Mesendoderm (in vitro differentiated cells): ENCODE results near the gene GBA2.

Experiments used
- DNase-seq: peaks from one replicate; pipeline ENCODE4 v3.0.0; 2013
- H2AK5ac ChIP-seq: 2 replicates; pipeline ENCODE4 v1.6.1; 2013; ENCODE audit warnings: low read length, inconsistent platforms
- H2BK120ac ChIP-seq: 2 replicates; pipeline ENCODE4 v1.6.1; 2013; ENCODE audit warnings: low read depth, mild to moderate bottlenecking, low read length, moderate library complexity, mixed read lengths
- H2BK15ac ChIP-seq: replicated peaks from 2 replicates; pipeline ENCODE4 v1.6.1; 2013; ENCODE audit warnings: low read depth, mild to moderate bottlenecking, moderate library complexity
- H2BK5ac ChIP-seq: 2 replicates; pipeline ENCODE4 v1.6.1; 2013; ENCODE audit warnings: low read length, inconsistent platforms
- H3K18ac ChIP-seq: 2 replicates; pipeline ENCODE4 v1.6.1; 2013; ENCODE audit warnings: mild to moderate bottlenecking, low read length, mixed read lengths
- H3K23ac ChIP-seq: one replicate; pipeline ENCODE4 v1.6.1; 2013; ENCODE audit warnings: low read length
- H3K27ac ChIP-seq: 2 replicates; pipeline ENCODE4 v1.5.1; 2013; ENCODE audit warnings: low read depth, mild to moderate bottlenecking, inconsistent platforms, low read length, moderate library complexity
- H3K27me3 ChIP-seq: 2 replicates; pipeline ENCODE4 v1.6.1; 2013; ENCODE audit warnings: low read length, control low read depth, mild to moderate bottlenecking, inconsistent platforms; ENCODE audit not compliant: insufficient read depth, poor library complexity
- H3K36me3 ChIP-seq: 2 replicates; pipeline ENCODE4 v1.6.1; 2013; ENCODE audit warnings: low read length, inconsistent platforms; ENCODE audit not compliant: control insufficient read depth, insufficient read depth
- H3K4ac ChIP-seq: one replicate; pipeline ENCODE4 v1.6.1; 2013; ENCODE audit warnings: low read depth, mild to moderate bottlenecking, low read length, moderate library complexity
- H3K4me1 ChIP-seq: 2 replicates; pipeline ENCODE4 v1.6.1; 2013; ENCODE audit warnings: low read depth, low read length, inconsistent platforms; ENCODE audit not compliant: control insufficient read depth
- H3K4me2 ChIP-seq: 2 replicates; pipeline ENCODE4 v1.6.1; 2013; ENCODE audit warnings: low read length
- H3K4me3 ChIP-seq: 2 replicates; pipeline ENCODE4 v1.5.1; 2013; ENCODE audit warnings: mild to moderate bottlenecking, low read length
- H3K56ac ChIP-seq: one replicate; pipeline ENCODE4 v1.6.1; 2013; ENCODE audit warnings: low read length
- H3K79me1 ChIP-seq: 2 replicates; pipeline ENCODE4 v1.6.1; 2013; ENCODE audit warnings: low read length, inconsistent platforms
- H3K79me2 ChIP-seq: 2 replicates; pipeline ENCODE4 v1.6.1; 2013; ENCODE audit warnings: mild to moderate bottlenecking, low read length; ENCODE audit not compliant: control insufficient read depth, insufficient read depth
- H3K9ac ChIP-seq: 2 replicates; pipeline ENCODE4 v1.6.1; 2013; ENCODE audit warnings: low read length, inconsistent platforms
- H4K5ac ChIP-seq: one replicate; pipeline ENCODE4 v1.6.1; 2013; ENCODE audit warnings: low read length
- H4K8ac ChIP-seq: one replicate; pipeline ENCODE4 v1.6.1; 2013; ENCODE audit warnings: low read depth, mild to moderate bottlenecking, control low read depth, low read length, moderate library complexity
- WGBS: extraction: QIAGEN DNeasy Blood & Tissue Kit; methylation state at CpG from one replicate; pipeline ENCODE4 v1.1.7; 2013; ENCODE audit warnings: low lambda C conversion rate, missing lambda C conversion rate; ENCODE audit not compliant: insufficient coverage; ENCODE audit errors: extremely low coverage; 5-methylcytosine and 5-hydroxymethylcytosine counted together

Gene GBA2

DNA sequence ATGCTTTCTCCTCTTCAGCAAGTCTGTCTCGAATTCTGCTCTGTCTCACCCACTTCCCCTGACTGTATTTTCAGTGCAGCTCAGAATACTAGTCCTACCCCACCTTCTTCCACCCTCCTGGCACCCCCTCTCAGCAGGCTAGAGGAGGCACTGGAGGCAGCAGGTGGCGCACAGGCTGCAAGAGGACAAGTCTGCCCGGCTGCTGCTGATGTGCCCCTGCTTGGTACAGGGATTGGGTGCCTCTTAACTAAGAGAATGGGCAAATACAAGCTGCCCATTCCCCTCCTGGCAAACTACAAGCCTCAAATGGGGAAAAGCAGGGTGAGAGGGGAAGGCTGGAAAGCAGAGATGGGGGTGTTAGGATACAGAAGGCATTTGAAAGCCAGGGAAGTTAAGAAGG lies 22.1 kb downstream of the GBA2 start:
- Histone ChIP-seq H2BK5ac (peak overlapping the region; percentile 17), H2AK5ac (peak overlapping the region; percentile 2), H3K4me2 (no peak overlapping the region), H2BK120ac (no peak overlapping the region), H3K18ac (peak overlapping the region; percentile 44), H3K4me3 (no peak overlapping the region), H3K4me1 (peaks cover 34% of the 10 kb centered on the region), H3K79me2 (peaks cover 46% of the 10 kb centered on the region), H3K36me3 (peaks cover 15% of the 10 kb centered on the region), H4K5ac (no peak overlapping the region), H2BK15ac (no peak overlapping the region), H4K8ac (no peak overlapping the region), H3K23ac (peak overlapping the region; percentile 90), H3K27ac (peak overlapping the region; percentile 0), H3K4ac (no peak overlapping the region), H3K79me1 (peaks cover 48% of the 10 kb centered on the region), H3K56ac (peak overlapping the region; percentile 84), H3K27me3 (no peaks in the 10 kb centered on the region), H3K9ac (peak overlapping the region; percentile 17)
- DNase-seq, result no peak
- no CpG with 5 or more reads among the region's 3 CpGs for WGBS

DNA sequence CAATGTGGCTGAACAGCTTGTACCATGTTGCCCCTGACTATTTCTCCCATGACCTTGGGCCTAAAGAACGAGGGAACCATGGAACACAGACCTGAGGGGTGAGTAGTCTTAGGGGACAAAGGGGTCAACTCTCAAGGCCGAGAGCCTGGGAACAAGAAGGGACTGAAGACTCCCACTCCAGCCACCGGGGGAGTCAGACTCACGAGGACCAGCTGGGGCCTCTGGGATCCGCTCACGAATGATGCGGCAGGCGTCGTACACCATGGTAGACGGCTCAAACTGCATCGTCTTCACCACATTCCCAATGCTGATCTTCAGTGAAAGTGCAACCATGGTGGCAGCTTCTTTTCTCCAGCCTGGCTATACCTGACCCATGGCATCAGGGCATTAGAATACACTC lies 23.7 kb downstream of the GBA2 start:
- H2AK5ac ChIP-seq, result no peak overlapping the region
- DNase-seq, result peak; percentile 27
- WGBS, result no CpG with 5 or more reads among the region's 11 CpGs
- H2BK15ac ChIP-seq, result no peak overlapping the region
- no peak overlapping the region for H3K4ac ChIP-seq
- H3K18ac ChIP-seq, result no peak overlapping the region
- peaks cover 33% of the 10 kb centered on the region for H3K79me2 ChIP-seq
- H4K5ac ChIP-seq, result no peak overlapping the region
- no peak overlapping the region for H3K9ac ChIP-seq
- H4K8ac ChIP-seq, result no peak overlapping the region
- no peak overlapping the region for H3K4me2 ChIP-seq
- no peak overlapping the region for H3K4me3 ChIP-seq
- peaks cover 38% of the 10 kb centered on the region for H3K79me1 ChIP-seq
- no peak overlapping the region for H3K23ac ChIP-seq
- H3K27ac ChIP-seq, result no peak overlapping the region
- no peaks in the 10 kb centered on the region for H3K27me3 ChIP-seq
- no peak overlapping the region for H3K56ac ChIP-seq
- H2BK5ac ChIP-seq, result no peak overlapping the region
- peaks cover 23% of the 10 kb centered on the region for H3K36me3 ChIP-seq
- no peak overlapping the region for H2BK120ac ChIP-seq
- H3K4me1 ChIP-seq, result peaks cover 25% of the 10 kb centered on the region

DNA sequence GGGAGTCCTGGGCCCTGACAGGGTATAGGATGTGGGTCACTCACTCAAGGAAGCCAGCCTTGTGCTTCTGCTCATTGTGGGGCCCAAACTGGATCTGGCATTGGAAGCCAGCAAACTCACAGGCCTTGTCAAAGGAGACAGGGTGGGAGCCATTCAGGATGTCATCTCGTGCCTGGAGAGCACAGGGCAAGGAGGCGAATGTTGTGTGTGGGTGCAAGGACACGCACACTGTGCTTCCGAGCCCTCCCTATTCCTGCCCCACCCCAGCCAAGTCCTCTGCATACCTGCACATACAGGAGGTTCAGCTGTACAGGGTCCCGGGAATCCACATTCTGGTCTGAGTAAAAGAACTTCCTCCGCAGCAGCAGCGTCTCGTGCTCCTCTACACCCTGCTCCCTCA lies 25.1 kb downstream of the GBA2 start:
- H3K4me3 ChIP-seq, result no peak overlapping the region
- H3K9ac ChIP-seq, result no peak overlapping the region
- H4K5ac ChIP-seq, result no peak overlapping the region
- no peak overlapping the region for H4K8ac ChIP-seq
- no peak overlapping the region for H3K56ac ChIP-seq
- H3K23ac ChIP-seq, result no peak overlapping the region
- no peak overlapping the region for H2AK5ac ChIP-seq
- no peak for DNase-seq
- H3K79me2 ChIP-seq, result peaks cover 21% of the 10 kb centered on the region
- H3K27ac ChIP-seq, result no peak overlapping the region
- no peak overlapping the region for H3K18ac ChIP-seq
- H3K27me3 ChIP-seq, result no peaks in the 10 kb centered on the region
- no peak overlapping the region for H3K4ac ChIP-seq
- peaks cover 15% of the 10 kb centered on the region for H3K4me1 ChIP-seq
- WGBS, result no CpG with 5 or more reads among the region's 8 CpGs
- H2BK5ac ChIP-seq, result no peak overlapping the region
- peaks cover 34% of the 10 kb centered on the region for H3K36me3 ChIP-seq
- no peak overlapping the region for H2BK120ac ChIP-seq
- H3K79me1 ChIP-seq, result peaks cover 29% of the 10 kb centered on the region
- no peak overlapping the region for H3K4me2 ChIP-seq
- no peak overlapping the region for H2BK15ac ChIP-seq

DNA sequence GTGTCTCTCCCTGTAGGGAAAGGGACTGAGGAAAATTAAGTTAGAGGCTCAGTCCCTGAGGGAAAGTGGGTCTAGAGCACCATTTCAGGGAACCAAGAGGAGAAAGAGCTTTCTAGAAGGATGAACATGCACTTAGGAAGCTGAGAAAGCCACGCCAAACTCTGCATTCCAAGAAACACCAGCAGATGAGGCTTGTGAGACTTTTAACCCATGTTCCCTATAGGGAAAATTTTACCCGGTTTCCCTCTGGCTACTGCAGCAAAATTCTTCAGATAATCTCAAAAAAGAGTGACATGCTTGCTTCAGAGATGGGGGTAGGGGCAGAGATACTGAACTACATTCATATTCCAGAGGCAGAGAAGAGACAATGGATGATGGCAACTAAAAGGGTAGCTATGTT lies 25.6 kb downstream of the GBA2 start:
- Histone ChIP-seq H3K4me2 (no peak overlapping the region), H3K4me1 (peaks cover 12% of the 10 kb centered on the region), H2BK120ac (no peak overlapping the region), H3K4me3 (no peak overlapping the region), H3K23ac (no peak overlapping the region), H3K18ac (no peak overlapping the region), H3K4ac (no peak overlapping the region), H3K9ac (no peak overlapping the region), H2BK15ac (no peak overlapping the region), H3K79me2 (peaks cover 18% of the 10 kb centered on the region), H2AK5ac (no peak overlapping the region), H3K56ac (no peak overlapping the region), H2BK5ac (no peak overlapping the region), H4K8ac (no peak overlapping the region), H3K36me3 (peaks cover 37% of the 10 kb centered on the region), H3K27me3 (no peaks in the 10 kb centered on the region), H4K5ac (no peak overlapping the region), H3K27ac (no peak overlapping the region), H3K79me1 (peaks cover 27% of the 10 kb centered on the region)
- no CpG with 5 or more reads among the region's 2 CpGs for WGBS
- DNase-seq, result no peak

DNA sequence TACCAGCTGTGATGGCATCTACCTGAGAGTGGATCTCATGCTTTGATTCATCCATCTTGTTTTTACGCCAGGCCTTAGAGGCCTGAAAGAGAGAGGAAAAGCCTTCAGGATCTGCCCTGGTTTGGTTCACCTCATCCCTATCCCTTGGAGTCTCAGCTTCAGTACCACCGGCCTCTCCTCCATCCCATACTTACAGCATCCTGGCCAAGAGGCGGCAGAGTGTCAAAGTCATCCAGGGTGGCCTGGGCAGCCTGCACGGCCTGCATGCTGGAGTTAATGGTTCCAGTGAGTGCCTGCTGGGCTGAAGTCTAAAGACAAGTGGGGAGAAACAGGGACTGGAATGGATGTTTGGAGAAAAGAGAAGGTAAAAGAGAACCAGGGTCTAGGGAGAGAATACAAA lies 29.5 kb downstream of the GBA2 start:
- no peak overlapping the region for H3K56ac ChIP-seq
- H4K5ac ChIP-seq, result no peak overlapping the region
- H2AK5ac ChIP-seq, result no peak overlapping the region
- no CpG with 5 or more reads among the region's 4 CpGs for WGBS
- no peaks in the 10 kb centered on the region for H3K79me2 ChIP-seq
- H3K18ac ChIP-seq, result no peak overlapping the region
- no peaks in the 10 kb centered on the region for H3K27me3 ChIP-seq
- H3K9ac ChIP-seq, result no peak overlapping the region
- H3K4me2 ChIP-seq, result no peak overlapping the region
- H3K4ac ChIP-seq, result no peak overlapping the region
- no peak overlapping the region for H3K4me3 ChIP-seq
- no peak overlapping the region for H3K27ac ChIP-seq
- no peak overlapping the region for H4K8ac ChIP-seq
- H3K36me3 ChIP-seq, result peaks cover 58% of the 10 kb centered on the region
- H2BK15ac ChIP-seq, result no peak overlapping the region
- H2BK5ac ChIP-seq, result no peak overlapping the region
- no peak overlapping the region for H2BK120ac ChIP-seq
- H3K4me1 ChIP-seq, result no peaks in the 10 kb centered on the region
- H3K79me1 ChIP-seq, result no peaks in the 10 kb centered on the region
- H3K23ac ChIP-seq, result no peak overlapping the region
- DNase-seq, result no peak

DNA sequence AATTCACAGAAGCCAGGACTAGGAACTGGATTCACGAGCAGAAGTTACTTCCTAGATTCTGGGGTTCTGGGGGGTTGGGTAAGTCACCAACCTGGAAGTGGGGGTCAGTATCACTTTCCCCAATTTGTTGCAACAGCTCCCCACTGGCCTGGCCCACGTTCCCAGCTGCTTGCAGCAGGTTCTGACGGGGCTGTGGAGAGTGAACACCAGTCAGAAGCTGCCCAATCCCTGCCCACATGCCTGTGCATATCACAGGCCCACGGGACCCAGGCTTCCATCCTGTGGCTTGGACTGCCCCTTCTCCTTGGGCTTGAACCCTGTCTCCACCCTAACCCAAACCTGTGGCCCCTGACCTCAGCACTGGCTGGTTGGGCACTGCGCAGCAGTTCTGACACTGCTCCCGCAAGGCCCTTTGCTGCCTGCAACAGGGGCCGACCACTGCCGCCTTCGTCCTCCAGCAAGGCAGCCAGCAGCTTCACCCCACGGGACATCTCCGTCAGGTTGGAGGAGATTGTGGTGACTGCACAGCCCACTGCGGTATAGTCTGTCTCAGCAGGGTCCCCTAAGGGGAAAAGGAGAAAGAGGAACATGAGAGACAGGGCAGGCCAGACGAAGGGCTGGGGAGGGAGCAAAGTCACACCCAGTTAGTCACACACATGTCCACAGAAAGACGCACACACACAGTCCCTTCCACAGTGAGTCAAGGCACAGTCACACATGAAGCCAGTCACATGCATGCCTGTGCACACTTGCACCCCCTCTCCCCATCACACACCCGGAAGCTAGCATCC lies 30.1 kb downstream of the GBA2 start:
- Histone ChIP-seq H2BK15ac (no peak overlapping the region), H2BK5ac (no peak overlapping the region), H3K4me3 (no peak overlapping the region), H3K36me3 (peaks cover 55% of the 10 kb centered on the region), H2AK5ac (no peak overlapping the region), H3K79me2 (no peaks in the 10 kb centered on the region), H3K4ac (no peak overlapping the region), H3K56ac (no peak overlapping the region), H3K4me1 (no peaks in the 10 kb centered on the region), H3K27ac (no peak overlapping the region), H3K27me3 (no peaks in the 10 kb centered on the region), H3K4me2 (no peak overlapping the region), H3K79me1 (no peaks in the 10 kb centered on the region), H2BK120ac (no peak overlapping the region), H4K8ac (no peak overlapping the region), H3K9ac (no peak overlapping the region), H3K18ac (no peak overlapping the region), H3K23ac (no peak overlapping the region), H4K5ac (no peak overlapping the region)
- DNase-seq, result no peak
- no CpG with 5 or more reads among the region's 15 CpGs for WGBS
